G401 (cell line): Measurements from ENCODE around the gene JAKMIP3. TPM values are rescaled to one million over a fixed set of nuclear protein-coding genes. Genes with fewer than 3 reads are reported as not detected.

Source experiments
- DNase-seq: peaks from one replicate; pipeline ENCODE4 v3.0.0-alpha.2; 2015; ENCODE audit warnings: low spot score
- in situ Hi-C: cut with HindIII; loops from 2 replicates; pipeline ENCODE4 v1.10.0; 2016; ENCODE audit warnings: low sequenced_read_pairs, mixed read lengths
- total RNA-seq: library from RNA; depleted of rRNA; stranded (reverse); fragments of >200 nt; shearing (Covaris generic); gene quantifications from 2 replicates; pipeline ENCODE4 v1.2.3, GENCODE V29; 2014

The JAKMIP3 gene
- total RNA-seq, 1 experiment from 2014 or later, result 0.27 TPM

GRCh38 chr10:132041340-132041739, 24.4 kb upstream of the JAKMIP3 start:
- in situ Hi-C loops, result no loop called here
- DNase-seq, result no peak

- in situ Hi-C loops, result no loop called here
- no peak for DNase-seq
These were observed 21.7 kb upstream of the JAKMIP3 start for GRCh38 chr10:132043861-132044695.

GRCh38 chr10:132044803-132045202, 20.9 kb upstream of the JAKMIP3 start:
- in situ Hi-C loops, result no loop called here
- peak; percentile 37 for DNase-seq

DNA sequence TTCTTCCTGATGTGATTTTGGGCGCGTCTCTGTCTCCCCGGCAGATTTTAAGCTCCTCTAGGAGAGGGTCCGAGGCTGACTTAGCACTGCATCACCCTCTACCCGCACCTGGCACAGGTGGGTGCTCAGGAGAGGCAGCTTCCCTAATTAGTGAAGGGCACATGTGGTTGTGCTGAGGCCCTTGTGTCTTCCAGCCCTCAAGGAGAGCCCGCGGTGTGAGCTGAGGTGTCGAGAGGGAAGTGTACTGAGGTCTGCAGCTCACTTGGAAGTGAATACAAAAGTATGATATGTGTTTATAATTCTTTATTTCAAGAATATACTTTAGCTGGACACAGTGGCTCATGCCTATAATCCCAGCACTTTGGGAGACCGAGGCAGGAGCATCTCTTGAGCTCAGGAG, 20.4 kb upstream of the JAKMIP3 start:
- DNase-seq, result no peak
- in situ Hi-C loops, result no loop called here

DNA sequence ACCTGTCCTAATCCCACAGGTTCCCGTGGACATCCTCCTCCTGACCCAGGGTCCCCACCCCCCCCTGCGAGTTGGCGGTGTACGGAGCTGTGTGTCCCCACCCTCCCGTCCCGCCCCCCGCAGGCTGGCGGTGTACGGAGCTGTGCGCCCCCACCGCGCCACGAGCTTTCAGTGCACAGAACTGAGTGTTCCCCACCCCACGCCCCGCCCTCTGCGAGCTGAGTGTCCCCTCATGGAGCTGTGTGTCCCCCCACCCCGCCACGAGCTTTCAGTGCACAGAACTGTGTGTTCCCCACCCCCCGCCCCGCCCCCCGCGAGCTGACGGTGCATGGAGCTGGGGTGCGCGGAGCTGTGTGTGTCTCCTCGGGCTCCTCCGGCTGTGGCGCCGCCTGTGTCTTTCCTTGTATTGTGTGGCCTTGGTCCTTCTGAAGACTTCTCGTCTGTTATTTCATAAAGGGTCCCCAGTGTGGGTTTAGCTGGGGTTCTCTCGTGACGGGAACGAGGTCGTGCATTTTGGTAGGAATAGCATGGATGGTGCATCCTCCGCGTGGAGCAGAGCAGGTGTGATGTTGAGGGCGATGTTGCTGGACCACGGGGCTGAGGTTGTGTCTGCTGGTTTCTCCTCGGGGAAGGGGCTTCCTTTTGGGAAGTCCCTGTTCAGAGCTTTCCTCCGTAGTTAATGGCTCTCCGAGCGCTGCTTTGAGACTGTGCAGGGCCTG, 18.0 kb upstream of the JAKMIP3 start:
- DNase-seq, result no peak
- in situ Hi-C loops, result no loop called here

- DNase-seq, result no peak
- in situ Hi-C loops, result no loop called here
These were observed 17.5 kb upstream of the JAKMIP3 start for GRCh38 chr10:132048294-132048667.

- no peak for DNase-seq
- in situ Hi-C loops, result no loop called here
These were observed 15.6 kb upstream of the JAKMIP3 start for GRCh38 chr10:132050191-132050590.

GRCh38 chr10:132052124-132052523, 13.6 kb upstream of the JAKMIP3 start:
- no peak for DNase-seq
- in situ Hi-C loops, result no loop called here

- in situ Hi-C loops, result no loop called here
- DNase-seq, result no peak
These were observed 11.2 kb upstream of the JAKMIP3 start for GRCh38 chr10:132054564-132054963.

GRCh38 chr10:132055616-132056015, 10.1 kb upstream of the JAKMIP3 start:
- no peak for DNase-seq
- in situ Hi-C loops, result no loop called here

- in situ Hi-C loops, result no loop called here
- no peak for DNase-seq
These were observed 9.1 kb upstream of the JAKMIP3 start for GRCh38 chr10:132056663-132057062.

- no peak for DNase-seq
- in situ Hi-C loops, result no loop called here
These were observed 8.5 kb upstream of the JAKMIP3 start for GRCh38 chr10:132057191-132057681.

GRCh38 chr10:132058111-132058745, 7.5 kb upstream of the JAKMIP3 start:
- in situ Hi-C loops, result no loop called here

DNA sequence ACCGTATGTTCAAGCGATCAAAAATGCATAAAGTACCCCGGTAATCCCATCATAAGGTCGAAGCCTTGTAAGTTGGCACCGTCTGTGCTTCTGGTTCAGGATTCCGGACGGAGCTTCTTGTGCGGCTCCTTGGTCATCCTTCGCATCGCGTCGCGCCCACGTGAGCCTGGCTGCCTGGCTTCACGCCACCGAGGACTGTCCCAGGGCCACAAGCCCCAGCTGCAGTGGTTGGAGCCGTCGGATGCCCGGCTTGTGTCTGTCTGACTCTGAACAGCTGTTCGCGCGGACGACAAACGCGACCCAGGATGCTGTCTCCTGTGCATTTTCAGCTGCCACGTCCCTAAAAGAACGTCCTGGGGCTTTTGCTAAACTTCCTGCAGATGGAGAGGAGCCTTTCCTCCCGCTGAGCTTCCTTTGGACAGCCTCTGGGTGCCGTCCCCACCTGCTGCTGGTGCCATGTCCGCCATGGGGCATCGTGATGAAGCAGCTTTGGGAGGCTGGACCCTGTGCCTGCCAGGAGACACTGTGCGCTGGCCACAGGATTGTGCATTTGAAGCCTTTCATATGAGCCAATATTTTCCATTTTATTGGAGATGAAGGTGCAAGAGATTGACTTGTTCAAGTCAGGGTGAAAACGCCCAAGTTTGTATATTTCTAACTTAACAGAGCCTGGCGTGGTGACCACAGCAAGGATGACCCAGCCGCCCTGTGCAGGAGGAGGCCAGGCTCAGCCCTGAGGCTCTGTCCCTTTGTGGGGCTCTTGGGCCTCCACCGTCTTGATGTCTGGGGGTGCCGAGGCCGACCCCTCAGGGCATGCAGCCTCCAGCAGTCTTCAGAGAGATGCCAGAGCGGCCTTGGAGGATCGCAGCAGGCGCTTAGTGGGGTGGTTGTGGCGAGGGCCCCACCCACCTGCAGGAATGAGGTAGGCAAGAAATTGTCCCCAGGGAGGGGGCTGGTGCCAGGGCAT, 6.7 kb upstream of the JAKMIP3 start:
- in situ Hi-C loops, result no loop called here
- no peak for DNase-seq

More at GRCh38 chr10:132058111-132058745, 7.5 kb upstream of the JAKMIP3 start:
- no peak for DNase-seq

GRCh38 chr10:132059760-132060508, 5.8 kb upstream of the JAKMIP3 start:
- in situ Hi-C loops, result no loop called here
- no peak for DNase-seq

DNA sequence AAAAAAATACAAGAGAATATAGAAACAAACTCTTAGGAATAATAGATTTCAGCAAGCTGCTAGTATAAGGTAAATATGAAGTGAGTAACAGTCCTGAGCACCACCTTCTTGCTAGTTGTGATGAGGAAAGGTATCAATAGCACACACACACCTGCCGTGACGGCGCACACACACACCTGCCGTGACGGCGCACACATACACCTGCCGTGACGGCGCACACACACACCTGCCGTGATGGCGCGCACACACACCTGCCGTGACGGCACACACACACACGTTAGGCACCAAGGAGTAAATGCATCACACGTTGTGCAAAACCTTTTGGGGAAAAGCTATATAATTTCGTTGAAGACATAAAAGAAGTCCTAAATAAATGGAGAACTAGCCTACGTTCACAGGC, 4.7 kb upstream of the JAKMIP3 start:
- in situ Hi-C loops, result no loop called here
- DNase-seq, result no peak

DNA sequence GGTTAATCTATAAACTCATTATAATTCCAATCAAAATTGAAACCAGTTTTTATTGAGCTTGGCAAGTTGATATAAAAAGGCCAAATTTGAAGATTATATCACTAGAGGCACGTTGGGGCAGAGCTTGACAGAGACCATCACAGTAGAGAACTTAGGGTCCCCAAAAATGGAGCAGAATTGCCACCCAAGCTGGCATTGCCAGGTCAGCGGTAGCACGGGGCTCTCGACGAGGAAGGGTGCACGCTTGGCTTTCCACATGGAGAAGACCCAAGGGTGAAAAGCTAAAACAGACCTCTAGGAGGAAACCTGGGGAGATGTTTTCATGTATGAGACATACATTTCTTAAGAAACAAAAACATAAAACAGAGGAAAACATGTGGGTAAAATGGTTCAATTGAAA, 4.3 kb upstream of the JAKMIP3 start:
- no peak for DNase-seq
- in situ Hi-C loops, result no loop called here

GRCh38 chr10:132062116-132062515, 3.6 kb upstream of the JAKMIP3 start:
- in situ Hi-C loops, result no loop called here
- no peak for DNase-seq
